Measurements from ENCODE around the gene KRT14. TPM values are rescaled to one million over a fixed set of nuclear protein-coding genes. Genes with fewer than 3 reads are reported as not detected.

Gene KRT14
- total RNA-seq, 4 donors from 2014 or later: 7,400 to 12,534 (median 10,685) TPM

GRCh38 chr17:41547921-41548843 lies 38.5 kb downstream of the KRT14 start:
- Histone ChIP-seq H3K36me3 (no peaks in the 10 kb centered on the region), H3K9me3 (no peaks in the 10 kb centered on the region), H3K4me3 (peak overlapping the region; percentile 33), H3K4me1 (peaks cover 24% of the 10 kb centered on the region), H3K27ac (peak overlapping the region; percentile 80), H3K27me3 (no peaks in the 10 kb centered on the region)
- TF ChIP-seq POLR2AphosphoS5 (IDR thresholded peaks at IDR 0.05): peak in 1 of 3 donors; percentile 7
- TF ChIP-seq CTCF (IDR thresholded peaks at IDR 0.05): no peak
- no peak for TF ChIP-seq EP300 (IDR thresholded peaks at IDR 0.05)
- TF ChIP-seq POLR2A (IDR thresholded peaks at IDR 0.05): no peak
- 18% methylated on average over 19 of the region's 23 CpGs for WGBS
- no peak for DNase-seq (ENCODE audit: low spot score in 2 of 2)

GRCh38 chr17:41547378-41547841 lies 39.3 kb downstream of the KRT14 start:
- no peaks in the 10 kb centered on the region for H3K36me3 ChIP-seq
- peaks cover 24% of the 10 kb centered on the region for H3K4me1 ChIP-seq
- no peak for TF ChIP-seq POLR2A (IDR thresholded peaks at IDR 0.05)
- TF ChIP-seq CTCF (IDR thresholded peaks at IDR 0.05): no peak
- no peak for TF ChIP-seq POLR2AphosphoS5 (IDR thresholded peaks at IDR 0.05)
- no peak for TF ChIP-seq EP300 (IDR thresholded peaks at IDR 0.05)
- no peak for DNase-seq (ENCODE audit: low spot score in 2 of 2)
- H3K4me3 ChIP-seq: no peak overlapping the region
- peak overlapping the region; percentile 80 for H3K27ac ChIP-seq
- H3K27me3 ChIP-seq: no peaks in the 10 kb centered on the region
- 78% methylated on average over 7 of the region's 9 CpGs for WGBS
- no peaks in the 10 kb centered on the region for H3K9me3 ChIP-seq

GRCh38 chr17:41546819-41547218 lies 39.9 kb downstream of the KRT14 start:
- Histone ChIP-seq H3K36me3 (no peaks in the 10 kb centered on the region), H3K9me3 (no peaks in the 10 kb centered on the region), H3K27me3 (no peaks in the 10 kb centered on the region), H3K4me1 (peaks cover 24% of the 10 kb centered on the region), H3K27ac (no peak overlapping the region), H3K4me3 (no peak overlapping the region)
- WGBS: 100% methylated on average over 3 of the region's 3 CpGs
- TF ChIP-seq POLR2A (IDR thresholded peaks at IDR 0.05) (no peak), CTCF (IDR thresholded peaks at IDR 0.05) (no peak)
- DNase-seq (ENCODE audit: low spot score in 2 of 2): no peak

GRCh38 chr17:41545829-41546410 lies 40.8 kb downstream of the KRT14 start:
- H3K36me3 ChIP-seq: no peaks in the 10 kb centered on the region
- H3K9me3 ChIP-seq: no peaks in the 10 kb centered on the region
- H3K4me3 ChIP-seq: no peak overlapping the region
- no peaks in the 10 kb centered on the region for H3K27me3 ChIP-seq
- H3K4me1 ChIP-seq: peaks cover 24% of the 10 kb centered on the region
- no peak for DNase-seq (ENCODE audit: low spot score in 2 of 2)
- WGBS: 81% methylated on average over 13 of the region's 13 CpGs
- TF ChIP-seq CTCF (IDR thresholded peaks at IDR 0.05): no peak
- TF ChIP-seq POLR2AphosphoS5 (IDR thresholded peaks at IDR 0.05): no peak
- TF ChIP-seq EP300 (IDR thresholded peaks at IDR 0.05): no peak
- no peak overlapping the region for H3K27ac ChIP-seq

GRCh38 chr17:41544935-41545334 lies 41.8 kb downstream of the KRT14 start:
- no peak for DNase-seq (ENCODE audit: low spot score in 2 of 2)
- peaks cover 24% of the 10 kb centered on the region for H3K4me1 ChIP-seq
- no peaks in the 10 kb centered on the region for H3K36me3 ChIP-seq
- no peak overlapping the region for H3K4me3 ChIP-seq
- WGBS: 100% methylated on average over 1 of the region's 5 CpGs
- H3K9me3 ChIP-seq: no peaks in the 10 kb centered on the region
- no peak overlapping the region for H3K27ac ChIP-seq
- no peaks in the 10 kb centered on the region for H3K27me3 ChIP-seq
- no peak for TF ChIP-seq CTCF (IDR thresholded peaks at IDR 0.05)
- TF ChIP-seq POLR2AphosphoS5 (IDR thresholded peaks at IDR 0.05): no peak
- TF ChIP-seq EP300 (IDR thresholded peaks at IDR 0.05): no peak
- TF ChIP-seq POLR2A (IDR thresholded peaks at IDR 0.05): no peak

Data from suprapubic skin (tissue), 4 donors.